Measurements from ENCODE around the gene GPX1. TPM values are rescaled to one million over a fixed set of nuclear protein-coding genes. Genes with fewer than 3 reads are reported as not detected.

GPX1 gene
- total RNA-seq, 1 experiment from 2014 or later = 253 TPM

GRCh38 chr3:49387721-49388120 lies 29.6 kb upstream of the GPX1 start:
- Histone ChIP-seq H3K9ac (ENCODE audit: extremely low read depth, insufficient read length, low read length) (no peak overlapping the region), H3K27ac (ENCODE audit: insufficient read length, low read depth, low read length) (no peak overlapping the region), H3K14ac (ENCODE audit: insufficient read depth, low read length) (no peak overlapping the region), H3K27me3 (ENCODE audit: insufficient read depth, low read length) (no peaks in the 10 kb centered on the region), H3T11ph (ENCODE audit: low read length) (no peak overlapping the region), H3K18ac (ENCODE audit: insufficient read length, low read depth, low read length) (no peak overlapping the region), H2AK5ac (ENCODE audit: insufficient read length, low read length) (no peak overlapping the region), H2BK120ac (ENCODE audit: low read depth, low read length, poor library complexity, severe bottlenecking) (no peak overlapping the region), H4K5ac (ENCODE audit: insufficient read length, low read depth, low read length) (no peak overlapping the region), H4K91ac (ENCODE audit: insufficient read length, low read depth, low read length) (no peak overlapping the region), H4K20me1 (ENCODE audit: control insufficient read depth, insufficient read depth, insufficient read length) (no peaks in the 10 kb centered on the region), H3K4me1 (ENCODE audit: insufficient read depth, low read length) (no peaks in the 10 kb centered on the region), H3K9me3 (ENCODE audit: control insufficient read depth, low read depth, low read length) (no peaks in the 10 kb centered on the region), H2AFZ (ENCODE audit: low read length) (no peak overlapping the region), H3K4ac (ENCODE audit: low read depth, low read length) (no peak overlapping the region), H2BK20ac (ENCODE audit: low read depth, low read length, poor library complexity, severe bottlenecking) (no peak overlapping the region), H3K56ac (ENCODE audit: insufficient read length, low read depth, low read length) (no peak overlapping the region), H3K79me1 (ENCODE audit: insufficient read depth, low read depth, low read length, poor library complexity, severe bottlenecking) (peaks cover 8% of the 10 kb centered on the region), H3K79me2 (ENCODE audit: insufficient read depth, low read length) (peaks cover 42% of the 10 kb centered on the region; the same call in 1 of the 2 replicates), H2BK15ac (ENCODE audit: low read depth, low read length) (no peak overlapping the region), H2BK5ac (ENCODE audit: insufficient read length, low read length) (no peak overlapping the region), H4K8ac (replicated peaks; ENCODE audit: insufficient read length, low read depth, low read length) (no peak overlapping the region), H2BK12ac (ENCODE audit: insufficient read length, low read depth, low read length) (no peak overlapping the region), H3K23ac (ENCODE audit: insufficient read length, low read depth, low read length) (no peak overlapping the region), H3K23me2 (ENCODE audit: insufficient read length, low read depth, low read length, poor library complexity, severe bottlenecking) (no peaks in the 10 kb centered on the region), H3K4me2 (ENCODE audit: insufficient read depth, insufficient read length, low read length) (no peak overlapping the region)
- no peak for DNase-seq
- Mint-ChIP-seq H3K27me3 (ENCODE audit: low read depth) (no peaks in the 10 kb centered on the region), H3K4me3 (no peak overlapping the region), H3K36me3 (ENCODE audit: insufficient read depth in 1 of 3, low read depth in 3 of 3) (peaks cover 2 to 11% (median 11%) of the 10 kb centered on the region in 3 experiments; a peak in 6 of 7 replicates), H3K27ac (no peak overlapping the region), H3K9me3 (no peaks in the 10 kb centered on the region; a peak in 1 of 5 replicates), H3K4me1 (no peaks in the 10 kb centered on the region; a peak in 2 of 4 replicates)
- TF ChIP-seq CTCF (conservative IDR thresholded peaks at IDR 0.05) = no peak
- no CpG with 5 or more reads among the region's 2 CpGs for WGBS (ENCODE audit: extremely low coverage, insufficient read length, low lambda C conversion rate)
